Measurements from ENCODE around the gene HOXC13.

DNA sequence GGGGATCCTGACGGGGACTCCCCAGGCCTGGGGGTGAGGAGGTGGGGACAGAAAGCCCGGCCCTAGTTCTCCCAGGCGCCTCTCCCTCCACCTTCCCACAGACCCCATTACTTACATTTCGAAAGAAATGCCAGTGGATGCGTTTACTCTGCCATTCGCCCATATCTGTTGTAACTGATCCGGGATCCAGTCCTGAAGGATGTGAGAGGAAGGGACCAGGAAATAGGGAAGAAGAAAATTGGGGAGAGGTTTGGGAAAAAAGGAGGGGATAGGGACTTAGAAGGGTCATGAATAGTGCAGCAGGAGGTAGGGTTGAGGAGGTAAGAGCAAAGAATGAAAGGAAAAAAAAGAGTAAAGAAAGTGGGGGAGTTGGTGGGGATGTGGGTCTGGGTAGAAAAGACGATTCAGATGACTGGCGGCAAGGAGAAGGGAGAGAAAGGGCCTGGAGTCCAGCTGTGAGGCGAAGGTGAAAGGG is 17.2 kb downstream of the HOXC13 start:
- TF ChIP-seq, protein P1, sequence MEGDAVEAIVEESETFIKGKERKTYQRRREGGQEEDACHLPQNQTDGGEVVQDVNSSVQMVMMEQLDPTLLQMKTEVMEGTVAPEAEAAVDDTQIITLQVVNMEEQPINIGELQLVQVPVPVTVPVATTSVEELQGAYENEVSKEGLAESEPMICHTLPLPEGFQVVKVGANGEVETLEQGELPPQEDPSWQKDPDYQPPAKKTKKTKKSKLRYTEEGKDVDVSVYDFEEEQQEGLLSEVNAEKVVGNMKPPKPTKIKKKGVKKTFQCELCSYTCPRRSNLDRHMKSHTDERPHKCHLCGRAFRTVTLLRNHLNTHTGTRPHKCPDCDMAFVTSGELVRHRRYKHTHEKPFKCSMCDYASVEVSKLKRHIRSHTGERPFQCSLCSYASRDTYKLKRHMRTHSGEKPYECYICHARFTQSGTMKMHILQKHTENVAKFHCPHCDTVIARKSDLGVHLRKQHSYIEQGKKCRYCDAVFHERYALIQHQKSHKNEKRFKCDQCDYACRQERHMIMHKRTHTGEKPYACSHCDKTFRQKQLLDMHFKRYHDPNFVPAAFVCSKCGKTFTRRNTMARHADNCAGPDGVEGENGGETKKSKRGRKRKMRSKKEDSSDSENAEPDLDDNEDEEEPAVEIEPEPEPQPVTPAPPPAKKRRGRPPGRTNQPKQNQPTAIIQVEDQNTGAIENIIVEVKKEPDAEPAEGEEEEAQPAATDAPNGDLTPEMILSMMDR (IDR thresholded peaks at IDR 0.05) = no peak
- TF ChIP-seq POLR2A (IDR thresholded peaks at IDR 0.05) = no peak
